Urinary bladder (tissue), 4 donors: ENCODE results near the gene ADCY9. TPM values are rescaled to one million over a fixed set of nuclear protein-coding genes. Genes with fewer than 3 reads are reported as not detected.

Source experiments
- DNase-seq: peaks from one replicate; pipeline ENCODE4 v3.0.0-alpha.2; 2015; ENCODE audit errors: extremely low spot score
- H3K27ac ChIP-seq: one replicate; pipeline ENCODE4 v1.5.1; 2013; ENCODE audit warnings: low read depth, mild to moderate bottlenecking, moderate library complexity
- H3K36me3 ChIP-seq: one replicate; pipeline ENCODE4 v1.6.1; 2013; ENCODE audit warnings: mild to moderate bottlenecking, moderate library complexity; ENCODE audit not compliant: insufficient read depth
- H3K4me1 ChIP-seq: one replicate; pipeline ENCODE4 v1.6.1; 2013; ENCODE audit warnings: mild to moderate bottlenecking, moderate library complexity; ENCODE audit not compliant: insufficient read depth
- H3K4me3 ChIP-seq: one replicate; pipeline ENCODE4 v1.5.1; 2013; ENCODE audit warnings: low read depth, low read length
- WGBS: extraction: QIAGEN DNeasy Blood & Tissue Kit; methylation state at CpG from one replicate; pipeline ENCODE4 v1.1.7; 2013; 5-methylcytosine and 5-hydroxymethylcytosine counted together
- polyA plus RNA-seq: library from polyadenylated mRNA; stranded (reverse); fragments of 200-250 nt; gene quantifications from one replicate; pipeline ENCODE4 v1.2.3, GENCODE V29; 2013
- total RNA-seq: library from RNA; depleted of rRNA; stranded (reverse); fragments of >200 nt; gene quantifications from one replicate; pipeline ENCODE4 v1.2.3, GENCODE V29; 2014
- donor health status: healthy with polysubstance abuse.
- donor health status: healthy.

The ADCY9 gene
- total and polyA plus RNA-seq, 2 donors: 18.6 to 21.8 TPM

DNA sequence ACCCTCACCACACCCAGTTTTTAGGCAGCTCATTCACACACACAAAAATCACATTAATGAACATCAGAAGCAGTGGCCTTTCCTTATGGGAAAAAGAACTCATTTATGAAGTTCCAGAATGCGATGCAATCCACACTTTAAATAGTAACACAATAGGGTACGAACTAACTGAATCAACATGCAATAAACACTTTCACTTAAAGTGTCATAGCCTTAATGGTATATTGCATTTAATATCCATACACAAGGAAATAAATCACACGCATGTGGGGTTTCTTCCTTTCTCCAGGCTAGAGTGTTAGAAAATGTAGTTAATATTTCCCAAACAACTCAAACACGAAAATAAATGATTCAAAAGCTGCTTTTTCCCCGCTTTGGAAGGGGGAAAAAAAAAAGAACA, 19.7 kb downstream of the ADCY9 start:
- Histone ChIP-seq H3K4me1 (no peaks in the 10 kb centered on the region), H3K27ac (no peak overlapping the region)
- 65% methylated on average over 5 of the region's 5 CpGs for WGBS

GRCh38 chr16:4094127-4094773, 22.0 kb downstream of the ADCY9 start:
- H3K27ac ChIP-seq: no peak overlapping the region
- no peak for DNase-seq
- no peaks in the 10 kb centered on the region for H3K4me1 ChIP-seq
- no peaks in the 10 kb centered on the region for H3K36me3 ChIP-seq
- WGBS: 81% methylated on average over 14 of the region's 14 CpGs
- no peak overlapping the region for H3K4me3 ChIP-seq

More for the DNA sequence above, 19.7 kb downstream of the ADCY9 start:
- no peak for DNase-seq
- no peak overlapping the region for H3K4me3 ChIP-seq
- no peaks in the 10 kb centered on the region for H3K36me3 ChIP-seq

- no peak for DNase-seq
- no peak overlapping the region for H3K27ac ChIP-seq
- 48% methylated on average over 8 of the region's 8 CpGs for WGBS
- no peaks in the 10 kb centered on the region for H3K4me1 ChIP-seq
- H3K36me3 ChIP-seq: no peaks in the 10 kb centered on the region
- H3K4me3 ChIP-seq: no peak overlapping the region
These were observed 22.6 kb downstream of the ADCY9 start for GRCh38 chr16:4093495-4094126.

DNA sequence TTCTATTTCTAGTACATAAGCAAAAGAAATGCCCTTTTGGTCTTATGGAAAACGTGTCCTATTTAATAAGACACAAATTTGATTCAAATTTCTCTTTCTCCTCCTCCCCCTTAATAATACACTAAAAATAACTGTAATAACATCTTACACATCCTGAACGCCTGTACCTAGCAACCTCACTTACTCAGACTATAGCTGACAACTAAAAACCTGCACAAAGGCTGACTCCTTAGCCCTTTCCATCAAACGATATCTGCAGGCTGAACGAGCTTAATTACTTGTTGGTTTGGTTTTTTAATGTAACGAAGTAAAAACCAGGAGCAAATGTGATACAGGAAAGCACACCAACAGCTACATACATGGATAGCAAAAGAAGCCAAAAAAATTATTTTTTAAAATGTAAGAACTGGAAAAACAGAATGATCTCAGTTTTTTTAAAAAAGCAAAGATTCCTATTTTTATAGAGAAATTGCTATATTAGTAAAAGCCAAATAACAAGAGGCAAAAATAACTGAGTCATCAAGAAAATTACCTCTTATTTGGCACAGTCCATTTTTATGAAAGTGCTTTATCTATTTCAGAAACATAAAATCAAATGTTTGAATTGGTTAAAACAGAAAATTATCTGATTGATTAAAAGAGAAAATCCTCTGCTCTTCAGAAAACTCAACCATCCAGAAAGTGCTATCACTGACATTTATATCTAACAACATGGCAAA, 23.5 kb downstream of the ADCY9 start:
- no peaks in the 10 kb centered on the region for H3K4me1 ChIP-seq
- no peak overlapping the region for H3K4me3 ChIP-seq
- no peak overlapping the region for H3K27ac ChIP-seq
- no peaks in the 10 kb centered on the region for H3K36me3 ChIP-seq
- DNase-seq: no peak
- 85% methylated on average over 5 of the region's 5 CpGs for WGBS

- Histone ChIP-seq H3K36me3 (no peaks in the 10 kb centered on the region), H3K4me3 (no peak overlapping the region), H3K4me1 (no peaks in the 10 kb centered on the region), H3K27ac (no peak overlapping the region)
- 94% methylated on average over 17 of the region's 17 CpGs for WGBS
- no peak for DNase-seq
These were observed 24.8 kb downstream of the ADCY9 start for GRCh38 chr16:4091240-4092012.

DNA sequence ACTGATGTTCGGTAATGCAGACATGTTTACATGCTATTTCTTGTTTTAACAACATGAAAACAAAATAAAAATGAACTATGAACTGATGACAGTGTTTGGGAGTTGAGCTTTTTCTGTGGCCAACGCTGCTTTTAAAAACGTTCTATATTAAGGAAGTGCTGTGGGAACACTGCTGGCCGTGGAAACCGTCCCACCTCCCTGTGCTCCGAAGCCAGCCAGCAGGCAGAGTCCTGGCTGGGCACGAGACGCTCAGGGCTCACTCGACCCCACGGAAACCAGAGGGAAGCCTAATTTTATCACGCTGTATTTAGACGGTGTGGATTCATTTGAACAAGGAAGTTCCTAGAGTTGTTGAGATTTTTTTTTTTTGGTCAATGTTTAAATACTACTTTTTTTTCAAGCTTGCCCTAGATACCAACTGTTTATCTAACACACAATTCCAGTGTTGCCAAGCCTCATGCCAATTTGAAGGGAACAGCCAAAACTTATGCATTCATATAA, 25.8 kb downstream of the ADCY9 start:
- H3K4me1 ChIP-seq: no peaks in the 10 kb centered on the region
- WGBS: 2% methylated on average over 12 of the region's 12 CpGs

DNA sequence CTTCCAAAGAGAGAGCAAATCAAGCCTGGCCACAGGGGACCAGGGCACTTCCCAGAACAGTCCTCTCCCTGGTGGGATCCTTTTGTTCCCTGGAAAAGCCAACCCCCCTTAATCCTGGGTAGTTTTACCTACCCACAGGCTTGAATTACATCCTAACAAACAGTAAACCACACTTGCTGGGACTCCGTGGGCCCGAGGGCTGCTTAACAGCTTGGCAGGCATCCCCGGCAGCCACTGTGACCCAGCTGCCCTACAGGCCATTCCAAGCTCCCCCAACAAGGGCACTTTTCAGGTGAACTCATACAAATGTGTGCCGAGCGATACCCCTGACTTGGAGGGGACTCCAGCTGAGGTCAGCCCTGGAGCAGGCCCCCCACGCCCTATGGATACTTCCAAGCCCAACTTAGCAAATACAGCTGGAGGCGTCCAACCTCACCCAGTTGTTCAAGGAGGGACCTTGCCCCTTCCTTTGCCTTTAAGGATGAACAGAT, 26.4 kb downstream of the ADCY9 start:
- no peak overlapping the region for H3K27ac ChIP-seq
- H3K36me3 ChIP-seq: no peaks in the 10 kb centered on the region
- DNase-seq: no peak
- no peaks in the 10 kb centered on the region for H3K4me1 ChIP-seq
- 41% methylated on average over 7 of the region's 7 CpGs for WGBS
- no peak overlapping the region for H3K4me3 ChIP-seq

More for the DNA sequence above, 25.8 kb downstream of the ADCY9 start:
- no peak overlapping the region for H3K27ac ChIP-seq
- DNase-seq: no peak
- H3K36me3 ChIP-seq: no peaks in the 10 kb centered on the region
- no peak overlapping the region for H3K4me3 ChIP-seq

DNA sequence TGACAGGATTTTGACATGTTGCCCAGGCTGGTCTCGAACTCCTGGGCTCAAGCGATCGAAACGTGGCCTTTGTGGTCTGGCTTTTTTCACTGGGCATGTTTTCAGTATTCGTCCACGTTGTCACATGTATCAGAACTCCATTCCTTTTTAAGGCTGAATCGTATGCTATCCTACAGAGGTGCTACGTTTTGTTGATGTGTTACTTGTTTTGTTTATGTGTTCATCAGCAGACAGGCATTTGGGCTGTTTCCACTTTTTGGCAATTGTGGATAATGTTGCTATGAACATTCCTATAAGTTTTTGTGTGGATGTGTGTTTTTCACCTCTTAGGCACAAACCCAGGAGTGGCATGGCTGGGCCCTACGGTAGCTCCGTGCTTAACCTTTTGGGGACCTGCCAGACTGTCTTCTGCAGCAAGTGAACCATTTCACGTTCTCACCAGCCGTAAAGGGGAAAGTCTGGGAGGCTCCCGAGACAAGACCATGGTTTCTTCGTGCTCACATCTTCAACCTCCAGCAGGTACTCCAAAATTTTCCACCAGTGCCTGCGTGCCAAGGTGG, 26.9 kb downstream of the ADCY9 start:
- no peak for DNase-seq
- Histone ChIP-seq H3K4me3 (no peak overlapping the region), H3K4me1 (no peaks in the 10 kb centered on the region), H3K36me3 (no peaks in the 10 kb centered on the region), H3K27ac (no peak overlapping the region)
- WGBS: 70% methylated on average over 15 of the region's 15 CpGs

DNA sequence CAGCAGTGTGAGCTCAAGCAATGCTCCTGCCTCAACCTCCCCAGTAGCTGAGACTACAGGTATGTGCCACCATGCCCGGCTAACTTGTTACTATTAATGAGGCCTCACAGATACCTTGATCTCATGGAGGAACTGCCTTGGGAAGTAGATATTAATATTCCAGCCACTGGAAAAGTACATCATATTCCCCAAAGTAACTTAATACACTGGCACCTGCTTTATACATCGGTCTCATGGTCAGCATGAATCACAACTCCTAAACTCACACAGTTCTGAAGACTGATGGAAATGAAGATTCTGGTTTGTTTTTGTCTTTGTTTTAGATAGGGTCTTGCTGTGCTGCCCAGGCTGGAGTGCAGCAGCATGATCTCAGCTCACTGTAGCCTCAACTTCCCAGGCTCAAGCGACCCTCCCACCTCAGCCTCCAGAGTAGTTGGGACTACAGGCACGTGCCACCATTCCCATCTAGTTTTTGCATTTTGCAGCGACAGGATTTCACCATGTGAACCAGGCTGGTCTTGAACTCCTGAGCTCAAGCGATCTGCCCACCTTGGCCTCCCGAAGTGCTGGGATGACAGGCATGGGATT, 28.2 kb downstream of the ADCY9 start:
- Histone ChIP-seq H3K36me3 (no peaks in the 10 kb centered on the region), H3K27ac (no peak overlapping the region), H3K4me3 (no peak overlapping the region), H3K4me1 (no peaks in the 10 kb centered on the region)
- DNase-seq: no peak
- WGBS: 94% methylated on average over 7 of the region's 7 CpGs

- no peak for DNase-seq
- Histone ChIP-seq H3K4me1 (no peaks in the 10 kb centered on the region), H3K27ac (no peak overlapping the region), H3K36me3 (no peaks in the 10 kb centered on the region), H3K4me3 (no peak overlapping the region)
- 72% methylated on average over 12 of the region's 12 CpGs for WGBS
These were observed 28.9 kb downstream of the ADCY9 start for GRCh38 chr16:4087099-4087885.

DNA sequence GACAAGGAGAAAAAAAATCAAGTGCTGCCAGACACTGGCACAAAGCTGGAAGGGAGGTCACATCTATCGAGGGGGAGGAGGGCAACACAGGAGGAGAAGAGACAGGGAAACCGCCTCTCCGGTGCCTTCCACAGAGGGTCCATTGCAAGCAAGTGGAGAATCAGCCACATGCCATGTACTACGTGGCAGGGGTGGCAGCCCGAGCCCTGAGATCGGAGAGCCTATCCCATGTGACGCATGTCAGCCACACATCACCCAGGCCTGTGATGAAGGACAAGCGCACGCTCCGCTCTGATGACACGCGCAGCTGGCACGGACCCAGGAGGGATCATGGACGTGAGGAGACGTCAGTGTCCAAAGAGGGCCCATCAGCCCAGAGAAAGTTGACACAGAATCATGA, 30.1 kb downstream of the ADCY9 start:
- no peak overlapping the region for H3K27ac ChIP-seq
- no peak for DNase-seq
- no peaks in the 10 kb centered on the region for H3K4me1 ChIP-seq
- no peak overlapping the region for H3K4me3 ChIP-seq
- WGBS: 85% methylated on average over 15 of the region's 15 CpGs
- H3K36me3 ChIP-seq: no peaks in the 10 kb centered on the region

DNA sequence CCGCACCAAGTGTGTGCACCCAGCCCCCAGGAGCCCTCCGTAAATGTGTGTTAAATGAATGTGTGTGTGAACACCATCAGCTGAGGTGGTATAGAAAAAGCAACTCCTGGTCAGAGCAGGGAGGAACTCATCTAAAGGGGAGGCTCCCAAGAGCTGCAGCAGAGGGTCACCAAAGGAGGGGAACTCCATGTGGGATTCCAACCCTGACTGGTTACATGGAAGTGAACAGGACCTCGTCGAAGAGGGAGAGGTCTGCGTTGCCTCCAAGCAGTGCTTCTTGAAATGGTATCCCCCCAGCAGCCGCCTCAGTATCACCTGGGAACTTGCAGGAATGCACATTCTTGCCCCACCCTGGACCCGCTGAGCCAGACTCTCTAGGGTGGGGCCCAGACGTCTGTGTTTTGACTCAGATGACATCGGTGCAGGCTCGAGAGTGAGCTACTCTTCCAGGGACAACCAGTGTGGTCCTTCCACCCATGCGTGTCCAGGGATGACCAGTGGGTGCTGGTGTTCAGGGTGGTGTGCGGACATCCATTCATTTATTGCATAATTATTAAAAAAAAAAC, 30.8 kb downstream of the ADCY9 start:
- Histone ChIP-seq H3K36me3 (no peaks in the 10 kb centered on the region), H3K27ac (no peak overlapping the region), H3K4me1 (no peaks in the 10 kb centered on the region), H3K4me3 (no peak overlapping the region)
- WGBS: 83% methylated on average over 12 of the region's 12 CpGs
- no peak for DNase-seq
